Upper lobe of left lung (tissue), 6 donors: ENCODE measurements around the gene GNL2. TPM values are rescaled to one million over a fixed set of nuclear protein-coding genes. Genes with fewer than 3 reads are reported as not detected.
A peak's percentile ranks its signal among the peaks of the same experiment; 100 is the strongest.
"Not testable (repeated sequence)": the region's sequence is repeated elsewhere in the genome, so short reads cannot be mapped to it uniquely, and the experiment has no call there.

Experiments used
- ATAC-seq, 2 donors: fragments of 200-7000 bp; cut with Tn5 transposase; one replicate each; pipeline ENCODE4 v1.9.1; 2022; ENCODE audit warnings: mild to moderate bottlenecking in 2 of 2, moderate library complexity in 2 of 2; ENCODE audit not compliant: low FRiP score in 2 of 2
- DNase-seq, 2 donors: peaks; one replicate each; pipeline ENCODE4 v3.0.0-alpha.2; 2019 to 2020
- H3K27ac ChIP-seq, 4 donors: fragments of 200-600 bp; sonication (generic); one replicate each; pipeline ENCODE4 v1.5.1; 2016 to 2019
- H3K27me3 ChIP-seq, 4 donors: fragments of 200-600 bp; sonication (generic); one replicate each; pipeline ENCODE4 v1.5.1; 2017 to 2019
- H3K36me3 ChIP-seq, 4 donors: fragments of 200-600 bp; sonication (generic); one replicate each; pipeline ENCODE4 v1.5.1; 2016 to 2019
- H3K4me1 ChIP-seq, 4 donors: fragments of 200-600 bp; sonication (generic); one replicate each; pipeline ENCODE4 v1.5.1; 2018 to 2019
- H3K4me3 ChIP-seq, 4 donors: fragments of 200-600 bp; sonication (generic); one replicate each; pipeline ENCODE4 v1.5.1; 2017 to 2019; ENCODE audit warnings: mild to moderate bottlenecking in 2 of 4, moderate library complexity in 1 of 4
- H3K9me3 ChIP-seq, 4 donors: fragments of 200-600 bp; sonication (generic); one replicate each; pipeline ENCODE4 v1.5.1; 2018 to 2019
- EP300 ChIP-seq, 4 donors: sonication (generic); formaldehyde crosslinking; IDR thresholded peaks; one replicate each; pipeline ENCODE4 v1.5.1; 2017; ENCODE audit warnings: antibody characterized with exemption in 4 of 4, control low read depth in 2 of 4
- POLR2A ChIP-seq, 4 donors: fragments of 450-650 bp; IDR thresholded peaks; one replicate each; pipeline ENCODE4 v1.5.1; 2016 to 2017; ENCODE audit warnings: antibody characterized with exemption in 4 of 4, mild to moderate bottlenecking in 2 of 4
- POLR2AphosphoS5 ChIP-seq, 2 donors: sonication (generic); formaldehyde crosslinking; IDR thresholded peaks; one replicate each; pipeline ENCODE4 v1.5.1; 2017; ENCODE audit warnings: antibody characterized with exemption in 2 of 2
- WGBS, 2 donors: methylation state at CpG; one replicate each; pipeline ENCODE4 v1.1.5; 2017 to 2018; 5-methylcytosine and 5-hydroxymethylcytosine counted together
- total RNA-seq, 6 donors: library from RNA; depleted of rRNA in 4 of 6; stranded (reverse); fragments of >200 nt in 4 of 6; gene quantifications; one replicate each; pipeline versions ENCODE4 v1.1.0 to v1.2.1, GENCODE V29; 2016 to 2021
- TF ChIP-seq, protein P1 (sequence below), 6 experiments: fragments of 450-650 bp in 4 of 6; fragments of 200-600 bp in 2 of 6; sonication (generic) in 2 of 6; IDR thresholded peaks; one replicate each; pipeline ENCODE4 v1.5.1; 2016 to 2019; ENCODE audit warnings: antibody characterized with exemption in 6 of 6
- donor health status: DM: no; HTN: no; CAD: no; lungs with moderate emphysema.
- donor health status: DM: no; HTN: yes; CAD: no; lungs with severe emphysema.

The GNL2 gene
- total RNA-seq, 6 donors from 2014 or later: 28.3 to 56.2 (median 40.3) TPM

DNA sequence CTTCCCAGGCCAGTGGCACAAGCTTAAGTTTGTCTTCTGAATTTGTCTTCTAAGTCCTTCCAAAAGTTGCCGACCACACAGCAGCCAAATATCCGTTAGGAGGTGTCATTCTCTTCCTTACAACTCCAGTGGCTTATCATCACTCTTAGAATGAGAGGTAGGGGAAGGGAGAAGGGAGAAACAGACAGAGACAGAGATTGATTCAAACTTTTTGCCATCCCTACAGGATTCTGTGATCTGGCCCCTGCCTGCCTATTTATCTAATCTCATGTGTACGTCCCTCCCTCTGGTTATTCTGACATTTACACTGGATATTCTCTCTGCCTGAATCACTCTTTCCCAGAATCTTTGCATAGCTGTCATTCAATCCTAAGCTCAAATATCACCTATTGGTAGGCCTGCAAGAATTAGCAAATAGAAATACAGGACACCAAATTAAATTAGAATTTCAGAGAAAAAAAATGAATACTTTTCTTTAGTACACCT, 488 bp upstream of the GNL2 start:
- H3K27ac ChIP-seq: peak overlapping the region; percentile 78 to 90 (median 84)
- TF ChIP-seq POLR2AphosphoS5 (IDR thresholded peaks at IDR 0.05) (no peak), EP300 (IDR thresholded peaks at IDR 0.05) (no peak), POLR2A (IDR thresholded peaks at IDR 0.05) (no peak)
- TF ChIP-seq, protein P1, sequence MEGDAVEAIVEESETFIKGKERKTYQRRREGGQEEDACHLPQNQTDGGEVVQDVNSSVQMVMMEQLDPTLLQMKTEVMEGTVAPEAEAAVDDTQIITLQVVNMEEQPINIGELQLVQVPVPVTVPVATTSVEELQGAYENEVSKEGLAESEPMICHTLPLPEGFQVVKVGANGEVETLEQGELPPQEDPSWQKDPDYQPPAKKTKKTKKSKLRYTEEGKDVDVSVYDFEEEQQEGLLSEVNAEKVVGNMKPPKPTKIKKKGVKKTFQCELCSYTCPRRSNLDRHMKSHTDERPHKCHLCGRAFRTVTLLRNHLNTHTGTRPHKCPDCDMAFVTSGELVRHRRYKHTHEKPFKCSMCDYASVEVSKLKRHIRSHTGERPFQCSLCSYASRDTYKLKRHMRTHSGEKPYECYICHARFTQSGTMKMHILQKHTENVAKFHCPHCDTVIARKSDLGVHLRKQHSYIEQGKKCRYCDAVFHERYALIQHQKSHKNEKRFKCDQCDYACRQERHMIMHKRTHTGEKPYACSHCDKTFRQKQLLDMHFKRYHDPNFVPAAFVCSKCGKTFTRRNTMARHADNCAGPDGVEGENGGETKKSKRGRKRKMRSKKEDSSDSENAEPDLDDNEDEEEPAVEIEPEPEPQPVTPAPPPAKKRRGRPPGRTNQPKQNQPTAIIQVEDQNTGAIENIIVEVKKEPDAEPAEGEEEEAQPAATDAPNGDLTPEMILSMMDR (IDR thresholded peaks at IDR 0.05): no peak
- H3K27me3 ChIP-seq: no peaks in the 10 kb centered on the region
- DNase-seq (no peak), ATAC-seq (peak; percentile 7 to 23)
- peaks cover 4 to 21% (median 16%) of the 10 kb centered on the region in 4 donors for H3K36me3 ChIP-seq
- 0% methylated on average over 3 of the region's 3 CpGs for WGBS, 2 donors
- no peaks in the 10 kb centered on the region for H3K9me3 ChIP-seq
- peak overlapping the region in 3 of 4 donors; percentile 85 to 88 (median 88) for H3K4me3 ChIP-seq
- peaks cover 16 to 24% (median 23%) of the 10 kb centered on the region in 4 donors for H3K4me1 ChIP-seq

DNA sequence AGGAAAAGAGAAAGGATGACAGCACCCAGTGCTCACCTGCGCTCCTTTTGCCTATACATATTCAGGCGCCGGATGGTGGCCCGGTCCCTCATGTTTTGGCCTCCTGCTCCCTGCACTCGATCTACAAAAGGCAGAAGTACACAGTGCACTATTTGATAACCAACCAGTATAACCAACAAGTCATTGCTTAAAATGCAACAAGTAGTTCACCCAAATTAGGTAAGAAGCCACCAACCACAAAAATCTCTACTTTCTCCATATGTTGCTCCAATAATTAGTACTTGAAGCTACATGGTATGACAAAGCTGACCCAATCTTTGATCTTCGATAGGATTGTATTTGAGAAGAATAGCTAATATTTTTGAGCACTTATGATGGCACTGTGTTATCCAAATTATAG, 2.0 kb downstream of the GNL2 start:
- ATAC-seq: no peak
- TF ChIP-seq POLR2A (IDR thresholded peaks at IDR 0.05): no peak
- TF ChIP-seq, protein P1 (IDR thresholded peaks at IDR 0.05): no peak
- TF ChIP-seq POLR2AphosphoS5 (IDR thresholded peaks at IDR 0.05): no peak
- no peak for TF ChIP-seq EP300 (IDR thresholded peaks at IDR 0.05)
- 92 to 94% methylated on average over 6 of the region's 6 CpGs for WGBS, 2 donors
- Histone ChIP-seq H3K4me3 (no peak overlapping the region), H3K36me3 (peaks cover 27 to 46% (median 38%) of the 10 kb centered on the region in 4 donors), H3K4me1 (peaks cover 16 to 24% (median 23%) of the 10 kb centered on the region in 4 donors), H3K9me3 (no peaks in the 10 kb centered on the region), H3K27ac (no peak overlapping the region), H3K27me3 (no peaks in the 10 kb centered on the region)
- no peak for DNase-seq

DNA sequence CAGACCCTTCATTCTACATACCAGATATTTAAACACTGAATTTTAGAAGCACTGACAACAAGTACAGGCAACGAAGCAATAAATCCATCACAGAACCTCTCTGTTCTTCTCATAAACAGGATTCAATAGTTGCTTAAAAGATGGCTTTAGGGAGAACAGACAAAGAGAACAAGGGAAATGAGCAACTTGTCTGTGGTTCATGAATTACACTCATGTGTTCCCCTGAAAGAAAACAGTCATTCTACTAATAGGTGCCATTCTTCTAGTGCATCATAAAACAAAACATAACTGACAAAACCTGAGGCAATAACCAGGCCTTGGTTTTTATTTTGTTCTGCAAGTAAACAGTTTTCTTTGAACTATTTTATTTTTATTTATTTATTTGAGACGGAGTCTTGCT, 6.8 kb downstream of the GNL2 start:
- 94 to 98% methylated on average over 2 of the region's 2 CpGs for WGBS, 2 donors
- no peak for ATAC-seq
- Histone ChIP-seq H3K27ac (no peak overlapping the region), H3K4me1 (peaks cover 2 to 5% (median 4%) of the 10 kb centered on the region in 4 donors), H3K27me3 (no peaks in the 10 kb centered on the region), H3K4me3 (no peak overlapping the region), H3K9me3 (no peaks in the 10 kb centered on the region), H3K36me3 (peaks cover 49 to 94% (median 69%) of the 10 kb centered on the region in 4 donors)
- no peak for DNase-seq
- TF ChIP-seq, protein P1 (IDR thresholded peaks at IDR 0.05): no peak
- TF ChIP-seq POLR2A (IDR thresholded peaks at IDR 0.05) (no peak), POLR2AphosphoS5 (IDR thresholded peaks at IDR 0.05) (no peak), EP300 (IDR thresholded peaks at IDR 0.05) (no peak)

DNA sequence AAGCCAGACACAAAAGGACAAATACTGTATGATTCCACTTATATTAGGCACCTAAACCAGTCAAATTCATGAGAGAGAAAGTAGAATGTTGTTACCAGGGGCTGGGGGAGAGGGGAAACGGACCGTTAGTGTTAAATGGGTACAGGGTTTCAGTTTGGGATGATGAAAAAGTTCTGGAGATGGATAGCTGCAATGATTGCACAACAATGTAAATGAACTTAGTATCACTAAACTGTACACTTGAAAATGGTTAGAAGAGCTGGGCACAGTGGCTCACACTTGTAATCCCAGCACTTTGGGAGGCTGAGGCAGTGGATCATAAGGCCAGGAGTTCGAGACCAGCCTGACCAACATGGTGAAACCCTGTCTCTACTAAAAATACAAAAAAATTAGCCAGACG, 11.2 kb downstream of the GNL2 start:
- H3K27ac ChIP-seq, H3K9me3 ChIP-seq, DNase-seq, ATAC-seq, H3K4me1 ChIP-seq, H3K4me3 ChIP-seq, H3K27me3 ChIP-seq: not testable (repeated sequence)
- 92 to 99% methylated on average over 4 of the region's 4 CpGs for WGBS, 2 donors
- peaks cover 52 to 100% (median 73%) of the 10 kb centered on the region in 4 donors for H3K36me3 ChIP-seq

DNA sequence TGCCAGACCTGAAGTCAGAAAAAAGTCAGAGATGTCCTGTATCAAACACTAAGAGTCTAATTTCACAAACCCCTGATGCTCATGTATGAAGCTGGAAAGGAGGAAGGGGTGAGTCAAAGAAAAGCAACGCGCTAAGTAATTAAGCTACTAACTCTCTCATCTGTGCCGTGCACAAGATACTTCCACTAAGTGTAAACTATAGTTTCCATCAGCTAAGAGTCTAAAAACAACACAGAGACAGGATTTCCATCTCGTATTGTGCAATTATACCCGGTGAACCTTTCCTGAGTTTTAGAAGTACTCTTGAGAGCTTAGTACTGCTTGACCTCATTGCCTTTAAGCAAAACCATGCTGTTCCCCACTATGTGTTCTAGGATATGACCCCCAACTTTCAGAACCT, 20.0 kb downstream of the GNL2 start:
- no peak overlapping the region for H3K27ac ChIP-seq
- no peaks in the 10 kb centered on the region for H3K27me3 ChIP-seq
- ATAC-seq (no peak), DNase-seq (no peak)
- no peaks in the 10 kb centered on the region for H3K4me1 ChIP-seq
- peaks cover 28 to 100% (median 83%) of the 10 kb centered on the region in 4 donors for H3K36me3 ChIP-seq
- no peak overlapping the region for H3K4me3 ChIP-seq
- 72 to 82% methylated on average over 5 of the region's 5 CpGs for WGBS, 2 donors
- H3K9me3 ChIP-seq: no peaks in the 10 kb centered on the region
- TF ChIP-seq POLR2AphosphoS5 (IDR thresholded peaks at IDR 0.05): no peak
- TF ChIP-seq, protein P1 (IDR thresholded peaks at IDR 0.05): no peak
- TF ChIP-seq EP300 (IDR thresholded peaks at IDR 0.05): no peak
